LHCN-M2 (cell line): ENCODE results near the gene GGPS1. TPM values are rescaled to one million over a fixed set of nuclear protein-coding genes. Genes with fewer than 3 reads are reported as not detected.

Experiments used
- total RNA-seq: library from RNA; depleted of rRNA; stranded (reverse); fragments of >200 nt; gene quantifications from 2 replicates; pipeline ENCODE4 v1.2.3, GENCODE V29; 2014; rRNA removed

Gene GGPS1
- total RNA-seq, 1 experiment from 2014 or later, result 18.2 TPM

Other genes starting within 250 kb of the GGPS1 start
- gene TOMM20, start 199.7 kb upstream of the GGPS1 start, total RNA-seq, result 82.1 and 113 TPM in 2 replicates
- gene RBM34, start 167.3 kb upstream of the GGPS1 start, total RNA-seq, result 84.4 and 103 TPM in 2 replicates
- gene ARID4B, start 391 bp upstream of the GGPS1 start, total RNA-seq, result 13.0 and 19.1 TPM in 2 replicates
- 21.8 and 22.4 TPM in 2 replicates for gene TBCE, start 38.9 kb downstream of the GGPS1 start, total RNA-seq
- 30.3 and 31.1 TPM in 2 replicates for gene B3GALNT2, start 175.9 kb downstream of the GGPS1 start, total RNA-seq